Esophagus muscularis mucosa (tissue), 4 donors: ENCODE measurements around the gene PHACTR3. TPM values are rescaled to one million over a fixed set of nuclear protein-coding genes. Genes with fewer than 3 reads are reported as not detected.

Experiments
- DNase-seq: peaks from one replicate; pipeline ENCODE4 v3.0.0-alpha.2; 2017; ENCODE audit errors: extremely low spot score
- H3K27ac ChIP-seq, 4 donors: fragments of 200-600 bp; sonication (generic); replicated peaks in 1 of 4; 1 replicate in 3 of 4; 2 replicates in 1 of 4; pipeline ENCODE4 v1.5.1; 2016 to 2019; ENCODE audit warnings: mild to moderate bottlenecking in 1 of 4
- H3K27me3 ChIP-seq, 4 donors: fragments of 200-600 bp; sonication (generic); one replicate each; pipeline versions ENCODE4 v1.5.1 to v1.6.0; 2016 to 2019
- H3K36me3 ChIP-seq, 4 donors: fragments of 200-600 bp; sonication (generic); one replicate each; pipeline ENCODE4 v1.5.1; 2016 to 2019
- H3K4me1 ChIP-seq, 4 donors: fragments of 200-600 bp; sonication (generic); one replicate each; pipeline ENCODE4 v1.5.1; 2016 to 2019
- H3K4me3 ChIP-seq, 4 donors: fragments of 200-600 bp; sonication (generic); 1 replicate in 2 of 4; 2 replicates in 2 of 4; pipeline ENCODE4 v1.5.1; 2016 to 2019; ENCODE audit warnings: mild to moderate bottlenecking in 4 of 4, moderate library complexity in 1 of 4
- H3K9me3 ChIP-seq, 4 donors: fragments of 200-600 bp; sonication (generic); 1 replicate in 3 of 4; 2 replicates in 1 of 4; pipeline ENCODE4 v1.5.1; 2016 to 2019
- EP300 ChIP-seq: sonication (generic); formaldehyde crosslinking; IDR thresholded peaks from one replicate; pipeline ENCODE4 v1.6.1; 2017; ENCODE audit warnings: antibody characterized with exemption
- POLR2A ChIP-seq: fragments of 450-650 bp; IDR thresholded peaks from one replicate; pipeline ENCODE4 v1.6.1; 2017; ENCODE audit warnings: antibody characterized with exemption, moderate library complexity, mild to moderate bottlenecking, low read depth
- POLR2AphosphoS5 ChIP-seq, 2 donors: sonication (generic); formaldehyde crosslinking; IDR thresholded peaks; one replicate each; pipeline ENCODE4 v1.6.1; 2017; ENCODE audit warnings: antibody characterized with exemption in 2 of 2
- WGBS: methylation state at CpG from one replicate; pipeline ENCODE4 v1.1.5; 2018; 5-methylcytosine and 5-hydroxymethylcytosine counted together
- intact Hi-C: fragments of 100-400 bp; cut with DNase I; formaldehyde crosslinking; loops from one replicate; pipeline ENCODE4 v1.15.1; 2023
- total RNA-seq, 4 donors: library from RNA; depleted of rRNA; stranded (reverse); fragments of >200 nt; gene quantifications; one replicate each; pipeline versions ENCODE4 v1.1.0 to v1.2.1, GENCODE V29; 2016
- TF ChIP-seq, protein P1 (sequence below), 3 experiments: fragments of 200-600 bp in 2 of 3; fragments of 450-650 bp in 1 of 3; sonication (generic) in 2 of 3; IDR thresholded peaks; one replicate each; pipeline ENCODE4 v1.5.1; 2017 to 2019; ENCODE audit warnings: antibody characterized with exemption in 3 of 3, mild to moderate bottlenecking in 2 of 3, moderate library complexity in 1 of 3

The PHACTR3 gene
- total RNA-seq, 4 donors from 2014 or later = 0.17 to 0.86 (median 0.56) TPM

DNA sequence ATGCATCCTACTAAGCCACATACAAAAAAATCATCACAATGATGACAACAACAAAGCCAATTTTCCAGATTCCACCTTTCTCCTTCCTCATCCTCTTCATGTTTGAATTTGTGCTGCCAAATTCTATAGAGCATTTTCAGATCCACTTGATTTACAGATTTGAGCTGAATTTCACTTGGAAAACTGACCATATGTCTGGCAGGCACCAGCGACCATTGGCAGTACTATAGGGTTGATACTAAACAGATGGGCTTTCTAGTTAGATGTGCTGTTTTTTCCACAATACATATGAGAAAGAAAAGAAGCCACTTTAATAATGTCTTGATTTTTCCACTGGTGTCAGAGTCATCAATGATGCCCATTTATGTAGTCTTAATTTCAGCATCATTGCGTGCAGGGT, 127.0 kb downstream of the PHACTR3 start:
- no peak overlapping the region for H3K4me3 ChIP-seq
- no peak overlapping the region for H3K27ac ChIP-seq
- 81% methylated on average over 2 of the region's 2 CpGs for whole genome bisulfite sequencing
- peaks cover 0 to 13% (median 0%) of the 10 kb centered on the region in 4 donors for H3K27me3 ChIP-seq
- H3K4me1 ChIP-seq = no peaks in the 10 kb centered on the region
- no peaks in the 10 kb centered on the region for H3K9me3 ChIP-seq
- H3K36me3 ChIP-seq = no peaks in the 10 kb centered on the region
- intact Hi-C loops = no loop called here
- no peak for TF ChIP-seq EP300
- TF ChIP-seq, protein P1, sequence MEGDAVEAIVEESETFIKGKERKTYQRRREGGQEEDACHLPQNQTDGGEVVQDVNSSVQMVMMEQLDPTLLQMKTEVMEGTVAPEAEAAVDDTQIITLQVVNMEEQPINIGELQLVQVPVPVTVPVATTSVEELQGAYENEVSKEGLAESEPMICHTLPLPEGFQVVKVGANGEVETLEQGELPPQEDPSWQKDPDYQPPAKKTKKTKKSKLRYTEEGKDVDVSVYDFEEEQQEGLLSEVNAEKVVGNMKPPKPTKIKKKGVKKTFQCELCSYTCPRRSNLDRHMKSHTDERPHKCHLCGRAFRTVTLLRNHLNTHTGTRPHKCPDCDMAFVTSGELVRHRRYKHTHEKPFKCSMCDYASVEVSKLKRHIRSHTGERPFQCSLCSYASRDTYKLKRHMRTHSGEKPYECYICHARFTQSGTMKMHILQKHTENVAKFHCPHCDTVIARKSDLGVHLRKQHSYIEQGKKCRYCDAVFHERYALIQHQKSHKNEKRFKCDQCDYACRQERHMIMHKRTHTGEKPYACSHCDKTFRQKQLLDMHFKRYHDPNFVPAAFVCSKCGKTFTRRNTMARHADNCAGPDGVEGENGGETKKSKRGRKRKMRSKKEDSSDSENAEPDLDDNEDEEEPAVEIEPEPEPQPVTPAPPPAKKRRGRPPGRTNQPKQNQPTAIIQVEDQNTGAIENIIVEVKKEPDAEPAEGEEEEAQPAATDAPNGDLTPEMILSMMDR (IDR thresholded peaks at IDR 0.05) = no peak
- TF ChIP-seq POLR2A = no peak
- TF ChIP-seq POLR2AphosphoS5 (IDR thresholded peaks at IDR 0.05) = no peak
- no peak for DNase-seq

DNA sequence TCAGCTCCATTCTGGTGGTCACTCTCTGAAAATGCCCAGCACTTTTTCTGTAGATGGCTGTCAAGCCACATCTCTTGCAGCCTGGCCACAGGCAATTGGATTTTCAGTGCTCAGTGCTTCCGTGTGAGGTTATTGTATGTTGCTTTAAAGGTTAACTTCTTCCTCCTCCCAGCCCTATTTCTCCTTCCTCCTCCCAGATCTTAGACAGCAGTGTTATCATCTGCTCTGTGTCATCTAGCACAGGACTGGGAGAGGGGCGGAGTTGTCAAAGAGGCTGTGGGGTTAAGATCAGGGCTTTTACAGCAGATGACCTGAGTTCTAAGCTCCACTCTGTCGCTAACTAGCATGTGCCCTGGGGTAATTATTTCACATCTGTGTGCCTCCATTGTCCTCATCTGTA, 129.0 kb downstream of the PHACTR3 start:
- TF ChIP-seq EP300 = no peak
- no peak for TF ChIP-seq POLR2A
- no peak for TF ChIP-seq POLR2AphosphoS5 (IDR thresholded peaks at IDR 0.05)
- TF ChIP-seq, protein P1 (IDR thresholded peaks at IDR 0.05) = no peak
- no peak for DNase-seq
- Histone ChIP-seq H3K27ac (no peak overlapping the region), H3K36me3 (no peaks in the 10 kb centered on the region), H3K4me1 (no peaks in the 10 kb centered on the region), H3K4me3 (no peak overlapping the region), H3K9me3 (no peaks in the 10 kb centered on the region), H3K27me3 (peaks cover 0 to 31% (median 0%) of the 10 kb centered on the region in 4 donors)
- 60% methylated on average over 3 of the region's 3 CpGs for WGBS
- intact Hi-C loops = no loop called here

DNA sequence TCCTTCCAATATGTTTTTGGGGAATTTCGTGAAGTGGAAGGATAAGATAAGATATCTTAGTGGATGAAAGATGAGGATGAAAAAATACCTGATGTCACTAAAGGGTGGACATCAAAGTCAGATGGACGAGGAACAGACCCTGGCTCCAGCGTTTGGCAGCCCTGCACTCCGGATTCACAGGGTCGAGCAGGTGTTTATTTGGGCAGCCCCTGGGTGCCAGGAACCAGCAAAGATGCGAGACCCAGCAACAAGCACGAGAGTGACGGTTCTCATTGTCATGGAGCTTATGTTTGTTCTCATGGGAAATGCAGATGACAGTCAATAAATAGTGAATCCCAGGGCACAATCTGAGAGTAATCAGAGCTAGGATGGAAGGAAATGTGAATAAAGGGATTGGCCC, 131.1 kb downstream of the PHACTR3 start:
- intact Hi-C loops = no loop called here
- DNase-seq = no peak
- H3K27me3 ChIP-seq = peaks cover 0 to 29% (median 0%) of the 10 kb centered on the region in 4 donors

DNA sequence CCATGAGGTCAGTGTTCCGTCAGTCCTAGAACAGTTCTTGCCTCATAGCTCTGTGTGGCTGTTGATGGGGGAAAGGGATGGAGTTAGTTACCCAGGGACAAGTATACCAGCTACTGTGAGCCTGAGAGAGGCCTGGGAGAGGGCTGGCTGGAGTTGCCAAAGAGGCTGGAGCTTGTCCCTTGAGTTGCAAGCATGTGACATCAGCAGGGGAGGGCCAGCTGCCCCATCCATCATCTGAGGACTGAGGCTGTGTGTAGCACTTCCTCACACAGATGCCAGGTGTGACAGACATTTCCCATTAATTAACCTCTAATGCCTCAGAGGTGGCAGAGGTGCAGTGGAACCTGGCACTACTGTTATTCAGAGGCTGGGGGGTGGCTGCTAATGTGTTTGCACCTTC, 131.6 kb downstream of the PHACTR3 start:
- intact Hi-C loops = no loop called here
- Histone ChIP-seq H3K4me3 (no peak overlapping the region), H3K9me3 (no peaks in the 10 kb centered on the region), H3K4me1 (no peaks in the 10 kb centered on the region), H3K27me3 (peaks cover 0 to 29% (median 0%) of the 10 kb centered on the region in 4 donors), H3K36me3 (no peaks in the 10 kb centered on the region), H3K27ac (no peak overlapping the region)
- TF ChIP-seq, protein P1 (IDR thresholded peaks at IDR 0.05) = no peak
- TF ChIP-seq POLR2AphosphoS5 (IDR thresholded peaks at IDR 0.05) (no peak), POLR2A (no peak), EP300 (no peak)
- DNase-seq = no peak
- 65% methylated on average over 1 of the region's 1 CpG for WGBS

More for the DNA sequence above, 131.1 kb downstream of the PHACTR3 start:
- Histone ChIP-seq H3K27ac (no peak overlapping the region), H3K9me3 (no peaks in the 10 kb centered on the region), H3K36me3 (no peaks in the 10 kb centered on the region), H3K4me3 (no peak overlapping the region), H3K4me1 (no peaks in the 10 kb centered on the region)
- TF ChIP-seq POLR2AphosphoS5 (IDR thresholded peaks at IDR 0.05) = no peak
- TF ChIP-seq, protein P1 (IDR thresholded peaks at IDR 0.05) = no peak
- no peak for TF ChIP-seq POLR2A
- TF ChIP-seq EP300 = no peak
- WGBS = 53% methylated on average over 8 of the region's 8 CpGs

DNA sequence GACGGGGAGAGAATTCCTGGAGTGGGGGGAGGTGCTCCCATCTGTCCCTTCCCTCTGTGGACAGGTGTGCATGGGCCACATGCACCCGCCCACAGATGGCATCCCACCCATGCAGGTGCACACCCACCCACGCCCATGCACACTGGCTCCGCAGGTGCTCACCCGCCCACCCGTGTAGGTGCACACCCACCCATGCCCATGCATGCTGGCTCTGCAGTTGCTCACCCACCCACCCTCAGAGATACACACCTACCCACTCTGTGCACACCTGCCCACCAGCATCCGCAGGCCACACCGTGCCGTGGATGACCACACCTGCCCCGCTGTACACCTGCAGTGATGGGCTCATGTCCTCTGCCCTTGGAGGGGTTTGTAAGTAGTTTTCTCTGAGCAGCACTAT, 132.0 kb downstream of the PHACTR3 start:
- 83% methylated on average over 10 of the region's 10 CpGs for WGBS
- Histone ChIP-seq H3K36me3 (no peaks in the 10 kb centered on the region), H3K27ac (no peak overlapping the region), H3K27me3 (peaks cover 0 to 29% (median 0%) of the 10 kb centered on the region in 4 donors), H3K4me3 (no peak overlapping the region), H3K4me1 (no peaks in the 10 kb centered on the region), H3K9me3 (no peaks in the 10 kb centered on the region)
- TF ChIP-seq POLR2AphosphoS5 (IDR thresholded peaks at IDR 0.05) (no peak), EP300 (no peak), POLR2A (no peak)
- TF ChIP-seq, protein P1 (IDR thresholded peaks at IDR 0.05) = no peak
- intact Hi-C loops = no loop called here
- DNase-seq = no peak
